Breast epithelium (tissue), 4 donors: ENCODE results near the gene MORN1. TPM values are rescaled to one million over a fixed set of nuclear protein-coding genes. Genes with fewer than 3 reads are reported as not detected.

Source experiments
- DNase-seq, 2 donors: peaks; one replicate each; pipeline ENCODE4 v3.0.0-alpha.2; 2019; ENCODE audit warnings: low spot score in 2 of 2
- H3K27ac ChIP-seq, 2 donors: fragments of 200-600 bp; sonication (generic) in 1 of 2; one replicate each; pipeline ENCODE4 v1.5.1; 2016 to 2019; ENCODE audit warnings: mild to moderate bottlenecking in 1 of 2
- H3K27me3 ChIP-seq, 2 donors: fragments of 200-600 bp; sonication (generic) in 1 of 2; one replicate each; pipeline versions ENCODE4 v1.5.1 to v1.6.0; 2017 to 2019; ENCODE audit warnings: control low read depth in 1 of 2, mild to moderate bottlenecking in 1 of 2
- H3K36me3 ChIP-seq: fragments of 200-600 bp; one replicate; pipeline ENCODE4 v1.5.1; 2019
- H3K4me1 ChIP-seq, 2 donors: fragments of 200-600 bp; sonication (generic); one replicate each; pipeline ENCODE4 v1.5.1; 2016 to 2019; ENCODE audit warnings: control low read depth in 1 of 2
- H3K4me3 ChIP-seq, 3 donors: fragments of 200-600 bp; sonication (generic); 1 replicate in 2 of 3; 2 replicates in 1 of 3; pipeline ENCODE4 v1.5.1; 2016 to 2019; ENCODE audit warnings: mild to moderate bottlenecking in 3 of 3, moderate library complexity in 2 of 3
- H3K9me3 ChIP-seq, 2 donors: fragments of 200-600 bp; sonication (generic) in 1 of 2; one replicate each; pipeline ENCODE4 v1.5.1; 2016 to 2019; ENCODE audit warnings: control low read depth in 1 of 2
- POLR2A ChIP-seq: fragments of 450-650 bp; IDR thresholded peaks from one replicate; pipeline ENCODE4 v1.6.1; 2016; ENCODE audit warnings: antibody characterized with exemption, mild to moderate bottlenecking, moderate library complexity
- POLR2AphosphoS5 ChIP-seq, 3 donors: sonication (generic); formaldehyde crosslinking; IDR thresholded peaks; one replicate each; pipeline ENCODE4 v1.6.1; 2017; ENCODE audit warnings: antibody characterized with exemption in 3 of 3
- intact Hi-C: fragments of 100-400 bp; cut with DNase I; formaldehyde crosslinking; loops from one replicate; pipeline ENCODE4 v1.15.1; 2023; ENCODE audit warnings: low total_unique reads
- total RNA-seq, 3 donors: library from RNA; depleted of rRNA; stranded (reverse); fragments of >200 nt; gene quantifications; one replicate each; pipeline ENCODE4 v1.1.0, GENCODE V29; 2016
- TF ChIP-seq, protein P1 (sequence below), 3 donors: fragments of 450-650 bp; IDR thresholded peaks; one replicate each; pipeline ENCODE4 v1.5.1; 2016 to 2017; ENCODE audit warnings: antibody characterized with exemption in 3 of 3, mild to moderate bottlenecking in 3 of 3, moderate library complexity in 3 of 3

Gene MORN1
- total RNA-seq, 3 donors from 2014 or later = 4.0 to 18.1 (median 17.7) TPM

DNA sequence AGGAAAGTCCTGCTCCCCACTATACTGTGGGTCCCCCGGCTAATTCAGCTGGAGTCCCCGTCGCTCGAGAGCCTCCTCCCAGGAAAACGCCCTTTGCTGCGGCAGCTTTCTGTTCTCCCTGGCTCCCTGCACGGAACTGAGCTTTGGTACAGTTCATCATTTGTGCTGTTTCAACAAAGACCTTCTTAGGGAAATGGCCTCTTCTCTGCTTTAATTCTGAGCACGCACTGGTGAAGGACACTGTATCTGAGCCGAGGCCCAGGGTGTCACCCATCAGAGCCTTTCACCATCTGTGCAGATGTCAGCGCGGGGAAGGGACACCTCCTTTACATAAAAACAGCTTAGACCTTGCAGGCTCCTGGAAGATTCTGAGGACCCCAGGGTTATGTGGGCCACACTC, 34.5 kb upstream of the MORN1 start:
- peaks cover 0 to 18% of the 10 kb centered on the region in 2 donors for H3K27me3 ChIP-seq
- peaks cover 0 to 18% of the 10 kb centered on the region in 2 donors for H3K9me3 ChIP-seq
- H3K36me3 ChIP-seq = no peaks in the 10 kb centered on the region
- no peak for TF ChIP-seq POLR2A
- no peak for TF ChIP-seq POLR2AphosphoS5 (IDR thresholded peaks at IDR 0.05)
- TF ChIP-seq, protein P1, sequence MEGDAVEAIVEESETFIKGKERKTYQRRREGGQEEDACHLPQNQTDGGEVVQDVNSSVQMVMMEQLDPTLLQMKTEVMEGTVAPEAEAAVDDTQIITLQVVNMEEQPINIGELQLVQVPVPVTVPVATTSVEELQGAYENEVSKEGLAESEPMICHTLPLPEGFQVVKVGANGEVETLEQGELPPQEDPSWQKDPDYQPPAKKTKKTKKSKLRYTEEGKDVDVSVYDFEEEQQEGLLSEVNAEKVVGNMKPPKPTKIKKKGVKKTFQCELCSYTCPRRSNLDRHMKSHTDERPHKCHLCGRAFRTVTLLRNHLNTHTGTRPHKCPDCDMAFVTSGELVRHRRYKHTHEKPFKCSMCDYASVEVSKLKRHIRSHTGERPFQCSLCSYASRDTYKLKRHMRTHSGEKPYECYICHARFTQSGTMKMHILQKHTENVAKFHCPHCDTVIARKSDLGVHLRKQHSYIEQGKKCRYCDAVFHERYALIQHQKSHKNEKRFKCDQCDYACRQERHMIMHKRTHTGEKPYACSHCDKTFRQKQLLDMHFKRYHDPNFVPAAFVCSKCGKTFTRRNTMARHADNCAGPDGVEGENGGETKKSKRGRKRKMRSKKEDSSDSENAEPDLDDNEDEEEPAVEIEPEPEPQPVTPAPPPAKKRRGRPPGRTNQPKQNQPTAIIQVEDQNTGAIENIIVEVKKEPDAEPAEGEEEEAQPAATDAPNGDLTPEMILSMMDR (IDR thresholded peaks at IDR 0.05) = no peak
- no peak overlapping the region for H3K27ac ChIP-seq
- no peak for DNase-seq
- H3K4me3 ChIP-seq = no peak overlapping the region
- intact Hi-C loops = no loop called here
- no peaks in the 10 kb centered on the region for H3K4me1 ChIP-seq

DNA sequence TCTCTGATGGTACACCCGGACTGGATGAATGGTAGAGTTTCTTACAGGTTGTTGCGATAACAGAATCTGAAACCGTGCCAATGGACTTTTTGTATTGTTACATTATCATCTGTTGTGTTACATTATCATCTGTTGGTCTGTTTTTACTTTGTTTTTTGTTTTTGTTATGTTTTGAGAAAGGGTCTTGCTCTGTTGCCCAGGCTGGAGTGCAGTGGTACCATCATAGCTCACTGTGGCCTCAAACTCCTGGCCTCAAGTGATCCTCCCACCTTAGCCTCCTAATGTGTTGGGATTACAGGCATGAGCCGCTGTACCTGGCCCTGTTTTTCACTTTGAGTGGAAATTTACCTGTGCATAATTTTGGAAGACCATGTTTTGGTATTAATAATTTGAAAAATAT, 31.2 kb upstream of the MORN1 start:
- TF ChIP-seq POLR2A (no peak), POLR2AphosphoS5 (IDR thresholded peaks at IDR 0.05) (no peak)
- TF ChIP-seq, protein P1 (IDR thresholded peaks at IDR 0.05) = no peak
- DNase-seq = no peak
- H3K4me1 ChIP-seq = no peaks in the 10 kb centered on the region
- H3K36me3 ChIP-seq = no peaks in the 10 kb centered on the region
- no peak overlapping the region for H3K4me3 ChIP-seq
- H3K27me3 ChIP-seq = peaks cover 0 to 31% of the 10 kb centered on the region in 2 donors
- intact Hi-C loops = no loop called here
- H3K9me3 ChIP-seq = peaks cover 0 to 7% of the 10 kb centered on the region in 2 donors
- H3K27ac ChIP-seq = no peak overlapping the region

GRCh38 chr1:2419416-2419815, 28.1 kb upstream of the MORN1 start:
- intact Hi-C loops = no loop called here
- Histone ChIP-seq H3K4me3 (no peak overlapping the region), H3K27ac (no peak overlapping the region), H3K27me3 (peaks cover 0 to 36% of the 10 kb centered on the region in 2 donors), H3K9me3 (peaks cover 0 to 7% of the 10 kb centered on the region in 2 donors), H3K4me1 (no peaks in the 10 kb centered on the region), H3K36me3 (no peaks in the 10 kb centered on the region)
- DNase-seq = no peak
- TF ChIP-seq, protein P1 (IDR thresholded peaks at IDR 0.05) = no peak
- TF ChIP-seq POLR2A = no peak
- no peak for TF ChIP-seq POLR2AphosphoS5 (IDR thresholded peaks at IDR 0.05)

- Histone ChIP-seq H3K27me3 (peaks cover 0 to 36% of the 10 kb centered on the region in 2 donors), H3K36me3 (no peaks in the 10 kb centered on the region), H3K27ac (no peak overlapping the region)
These were observed 27.5 kb upstream of the MORN1 start for GRCh38 chr1:2418791-2419320.

DNA sequence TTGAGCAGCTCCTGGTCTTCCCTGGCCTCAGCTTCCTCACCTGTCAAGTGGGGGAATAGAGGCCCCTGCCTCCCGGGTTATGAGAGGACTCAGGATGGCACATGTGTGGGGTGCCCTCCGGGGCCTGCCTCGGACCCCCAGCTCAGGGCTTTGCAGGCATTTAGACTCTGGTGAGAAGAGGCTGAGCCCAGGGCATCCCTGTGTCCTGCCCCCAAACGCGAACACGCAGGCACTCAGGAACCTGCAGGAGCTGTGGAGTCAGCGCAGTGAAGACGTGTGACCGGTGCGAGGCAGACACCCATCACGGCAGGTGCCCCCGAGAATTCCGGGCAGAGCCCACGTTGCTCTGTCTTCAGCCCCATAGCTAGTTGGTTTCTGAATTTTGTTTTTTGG, 26.5 kb upstream of the MORN1 start:
- no peaks in the 10 kb centered on the region for H3K9me3 ChIP-seq
- no peak overlapping the region for H3K4me3 ChIP-seq
- DNase-seq = no peak
- peaks cover 0 to 36% of the 10 kb centered on the region in 2 donors for H3K27me3 ChIP-seq
- intact Hi-C loops = no loop called here
- TF ChIP-seq POLR2AphosphoS5 (IDR thresholded peaks at IDR 0.05) (no peak), POLR2A (no peak)
- TF ChIP-seq, protein P1 (IDR thresholded peaks at IDR 0.05) = no peak
- H3K27ac ChIP-seq = no peak overlapping the region
- peaks cover 11 to 12% of the 10 kb centered on the region in 2 donors for H3K4me1 ChIP-seq
- no peaks in the 10 kb centered on the region for H3K36me3 ChIP-seq

More at GRCh38 chr1:2418791-2419320, 27.5 kb upstream of the MORN1 start:
- TF ChIP-seq, protein P1 (IDR thresholded peaks at IDR 0.05) = no peak
- TF ChIP-seq POLR2AphosphoS5 (IDR thresholded peaks at IDR 0.05) (no peak), POLR2A (no peak)
- intact Hi-C loops = no loop called here
- peaks cover 2 to 4% of the 10 kb centered on the region in 2 donors for H3K4me1 ChIP-seq
- DNase-seq = no peak
- peaks cover 0 to 7% of the 10 kb centered on the region in 2 donors for H3K9me3 ChIP-seq
- H3K4me3 ChIP-seq = no peak overlapping the region
